Mesenchymal stem cell (in vitro differentiated cells and primary cell): ENCODE data around the gene TTC9. TPM values are rescaled to one million over a fixed set of nuclear protein-coding genes. Genes with fewer than 3 reads are reported as not detected.

Experiments
- DNase-seq: peaks from one replicate; pipeline ENCODE4 v3.0.0-alpha.2; 2013
- H2AFZ ChIP-seq: one replicate; pipeline ENCODE4 v1.6.1; 2013; ENCODE audit warnings: low read depth, mild to moderate bottlenecking, control low read depth, inconsistent platforms, low read length, moderate library complexity
- H2AK5ac ChIP-seq: 2 replicates; pipeline ENCODE4 v1.6.1; 2013; ENCODE audit warnings: low read length, moderate library complexity, mild to moderate bottlenecking, inconsistent platforms; ENCODE audit not compliant: severe bottlenecking
- H2BK120ac ChIP-seq: one replicate; pipeline ENCODE4 v1.6.1; 2013; ENCODE audit warnings: low read depth, mild to moderate bottlenecking, inconsistent platforms, low read length, moderate library complexity
- H2BK12ac ChIP-seq, 2 experiments: one replicate each; pipeline ENCODE4 v1.6.1; 2013; ENCODE audit warnings: inconsistent platforms in 2 of 2, low read length in 2 of 2, mild to moderate bottlenecking in 2 of 2, moderate library complexity in 2 of 2, control low read depth in 1 of 2
- H2BK15ac ChIP-seq: one replicate; pipeline ENCODE4 v1.6.1; 2013; ENCODE audit warnings: mild to moderate bottlenecking, low read depth, inconsistent platforms; ENCODE audit not compliant: poor library complexity, severe bottlenecking
- H2BK5ac ChIP-seq: 2 replicates; pipeline ENCODE4 v1.6.1; 2013; ENCODE audit warnings: low read depth, mild to moderate bottlenecking, low read length, control low read depth, inconsistent platforms; ENCODE audit not compliant: poor library complexity, severe bottlenecking
- H3K14ac ChIP-seq, 2 experiments: one replicate each; pipeline ENCODE4 v1.6.1; 2013; ENCODE audit warnings: inconsistent platforms in 2 of 2, low read length in 2 of 2, control low read depth in 1 of 2, mild to moderate bottlenecking in 1 of 2, moderate library complexity in 1 of 2
- H3K18ac ChIP-seq, 2 experiments: one replicate each; pipeline ENCODE4 v1.6.1; 2013; ENCODE audit warnings: inconsistent platforms in 2 of 2, low read length in 2 of 2, control low read depth in 1 of 2, low read depth in 1 of 2, mild to moderate bottlenecking in 1 of 2
- H3K23ac ChIP-seq, 2 experiments: one replicate each; pipeline ENCODE4 v1.6.1; 2013; ENCODE audit warnings: inconsistent platforms in 2 of 2, low read length in 2 of 2, mild to moderate bottlenecking in 2 of 2, moderate library complexity in 2 of 2, control low read depth in 1 of 2
- H3K27ac ChIP-seq: 2 replicates; pipeline ENCODE4 v1.5.1; 2013; ENCODE audit warnings: mild to moderate bottlenecking, moderate library complexity, low read length, control low read depth, inconsistent platforms; ENCODE audit not compliant: poor library complexity, severe bottlenecking
- H3K27me3 ChIP-seq, 2 experiments: 2 replicates each; pipeline versions ENCODE4 v1.6.1 to v1.7.0; 2013; ENCODE audit warnings: low read length in 2 of 2, mild to moderate bottlenecking in 2 of 2, moderate library complexity in 2 of 2, control low read depth in 1 of 2, inconsistent platforms in 1 of 2; ENCODE audit not compliant: control insufficient read depth in 1 of 2, insufficient read depth in 1 of 2
- H3K36me3 ChIP-seq, 2 experiments: 2 replicates each; pipeline versions ENCODE4 v1.6.1 to v1.7.0; 2013; ENCODE audit warnings: low read length in 2 of 2, control low read depth in 1 of 2, inconsistent platforms in 1 of 2, low read depth in 1 of 2, mild to moderate bottlenecking in 1 of 2; ENCODE audit not compliant: insufficient read depth in 2 of 2, control insufficient read depth in 1 of 2
- H3K4ac ChIP-seq, 2 experiments: one replicate each; pipeline ENCODE4 v1.6.1; 2013; ENCODE audit warnings: inconsistent platforms in 2 of 2, low read length in 2 of 2, mild to moderate bottlenecking in 2 of 2, moderate library complexity in 2 of 2, control low read depth in 1 of 2, low read depth in 1 of 2
- H3K4me1 ChIP-seq: 2 replicates; pipeline ENCODE4 v1.6.1; 2013; ENCODE audit warnings: low read depth, low read length, control low read depth; ENCODE audit not compliant: control insufficient read depth, insufficient read depth
- H3K4me2 ChIP-seq: 2 replicates; pipeline ENCODE4 v1.6.1; 2013; ENCODE audit warnings: low read length, mild to moderate bottlenecking, inconsistent platforms; ENCODE audit not compliant: poor library complexity, severe bottlenecking
- H3K4me3 ChIP-seq, 2 experiments: 2 replicates each; pipeline versions ENCODE4 v1.5.1 to v1.7.0; 2013; ENCODE audit warnings: low read length in 2 of 2, mild to moderate bottlenecking in 2 of 2, control low read depth in 1 of 2, low read depth in 1 of 2; ENCODE audit not compliant: insufficient read depth in 1 of 2
- H3K79me1 ChIP-seq: replicated peaks from 2 replicates; pipeline ENCODE4 v1.6.1; 2013; ENCODE audit warnings: mild to moderate bottlenecking, control low read depth, low read length, inconsistent platforms; ENCODE audit not compliant: poor library complexity, severe bottlenecking
- H3K9ac ChIP-seq: 2 replicates; pipeline ENCODE4 v1.7.0; 2013; ENCODE audit warnings: mild to moderate bottlenecking, low read length, moderate library complexity
- H3K9me3 ChIP-seq: 2 replicates; pipeline ENCODE4 v1.7.0; 2013; ENCODE audit warnings: mild to moderate bottlenecking, low read length; ENCODE audit not compliant: control insufficient read depth
- H4K8ac ChIP-seq: one replicate; pipeline ENCODE4 v1.6.1; 2013; ENCODE audit warnings: inconsistent platforms, mild to moderate bottlenecking, low read length, moderate library complexity
- H4K91ac ChIP-seq: one replicate; pipeline ENCODE4 v1.6.1; 2013; ENCODE audit warnings: mild to moderate bottlenecking, low read length, inconsistent platforms
- WGBS: methylation state at CpG from one replicate; pipeline ENCODE4 v1.1.7; 2013; ENCODE audit warnings: mixed read lengths; 5-methylcytosine and 5-hydroxymethylcytosine counted together
- polyA plus RNA-seq, 2 experiments: library from polyadenylated mRNA; stranded (reverse); fragments of 200-250 nt; gene quantifications; one replicate each; pipeline ENCODE4 v1.2.3, GENCODE V29; 2013

TTC9 gene
- 3.2 TPM for polyA plus RNA-seq (2013, experiment 1 of 2)
- 3.4 TPM for polyA plus RNA-seq (2013, experiment 2 of 2)

DNA sequence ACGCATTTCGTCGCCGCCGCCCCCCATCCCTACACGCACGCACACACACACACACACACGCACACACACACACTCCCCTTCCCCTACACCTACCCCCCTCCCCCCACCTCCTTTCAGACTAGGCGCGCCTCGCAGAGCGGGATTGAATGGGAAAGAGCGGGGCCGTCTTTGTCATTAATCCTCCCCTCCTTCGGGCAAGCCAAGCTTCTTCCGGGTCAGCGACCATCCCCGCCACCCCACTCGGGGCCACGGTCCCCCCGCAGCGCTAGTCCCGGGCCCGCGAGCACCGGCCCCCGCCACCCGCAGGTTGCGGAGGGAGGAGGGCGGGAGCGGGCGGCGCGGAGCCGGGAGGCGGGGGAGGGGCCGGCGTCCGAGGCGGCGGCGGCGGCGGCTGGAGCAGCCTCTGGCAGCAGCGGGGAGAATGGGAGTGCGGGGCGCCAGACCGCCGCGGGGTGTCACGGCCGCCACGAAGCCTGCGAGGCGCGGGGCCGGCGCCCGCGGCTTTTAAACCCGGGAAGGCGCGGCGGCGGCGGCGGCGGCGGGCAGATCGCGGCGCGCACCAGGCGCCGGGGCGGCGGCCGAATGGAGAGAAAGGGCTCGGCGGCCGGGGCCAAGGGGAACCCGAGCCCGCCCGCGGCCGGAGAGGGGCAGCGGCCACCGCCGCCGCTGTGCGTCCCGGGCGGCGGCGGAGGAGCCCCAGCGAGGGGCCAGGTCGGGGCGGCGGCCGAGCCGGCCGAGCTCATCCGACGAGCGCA is at the start of gene TTC9:
Gene TTC9 (plus strand): TSS at position 369 of the 755 bp plus-strand sequence. CDS start 214 bp downstream, at position 583.
- Histone ChIP-seq H2BK120ac (no peak within 1 kb of the TSS), H2BK5ac (no peak within 1 kb of the TSS), H3K27ac (no peak within 1 kb of the TSS), H4K91ac (no peak within 1 kb of the TSS), H2BK15ac (peak within 1 kb of the TSS; percentile 77), H4K8ac (no peak within 1 kb of the TSS), H3K4me1 (peaks cover 13% of the 10 kb centered on the region), H3K4me3 (peak within 1 kb of the TSS; percentile 68 to 73), H2BK12ac (no peak within 1 kb of the TSS), H3K14ac (no peak within 1 kb of the TSS), H2AK5ac (no peak within 1 kb of the TSS), H3K79me1 (peaks cover 11% of the 10 kb centered on the region), H3K36me3 (no peaks in the 10 kb centered on the region), H3K18ac (no peak within 1 kb of the TSS), H3K9me3 (no peaks in the 10 kb centered on the region), H3K9ac (no peak within 1 kb of the TSS), H3K27me3 (peaks cover 24 to 74% of the 10 kb centered on the region in 2 experiments), H2AFZ (peak within 1 kb of the TSS; percentile 85), H3K23ac (peak within 1 kb of the TSS in 1 of 2 experiments; percentile 63), H3K4me2 (peak within 1 kb of the TSS; percentile 95), H3K4ac (no peak within 1 kb of the TSS)
- no peak for DNase-seq
- WGBS: under 1% methylated on average over 84 of the region's 105 CpGs

- no peaks in the 10 kb centered on the region for H3K9me3 ChIP-seq
- H3K4me3 ChIP-seq: no peak overlapping the region
- no peak overlapping the region for H2BK120ac ChIP-seq
- H3K27me3 ChIP-seq: no peaks in the 10 kb centered on the region
- H4K91ac ChIP-seq: no peak overlapping the region
- H2BK15ac ChIP-seq: no peak overlapping the region
- H3K36me3 ChIP-seq: peaks cover 17 to 71% of the 10 kb centered on the region in 2 experiments
- H3K4ac ChIP-seq: no peak overlapping the region
- no peak overlapping the region for H3K14ac ChIP-seq
- peaks cover 25% of the 10 kb centered on the region for H3K79me1 ChIP-seq
- H3K27ac ChIP-seq: no peak overlapping the region
- H3K9ac ChIP-seq: no peak overlapping the region
- no peak for DNase-seq
- 97% methylated on average over 9 of the region's 9 CpGs for WGBS
- H3K4me2 ChIP-seq: no peak overlapping the region
- H2AFZ ChIP-seq: no peak overlapping the region
- no peaks in the 10 kb centered on the region for H3K4me1 ChIP-seq
- H2AK5ac ChIP-seq: no peak overlapping the region
- no peak overlapping the region for H2BK12ac ChIP-seq
- no peak overlapping the region for H3K23ac ChIP-seq
- no peak overlapping the region for H3K18ac ChIP-seq
- no peak overlapping the region for H2BK5ac ChIP-seq
- no peak overlapping the region for H4K8ac ChIP-seq
These were observed 47.3 kb upstream of the TTC9 start for GRCh38 chr14:70594461-70594860.

DNA sequence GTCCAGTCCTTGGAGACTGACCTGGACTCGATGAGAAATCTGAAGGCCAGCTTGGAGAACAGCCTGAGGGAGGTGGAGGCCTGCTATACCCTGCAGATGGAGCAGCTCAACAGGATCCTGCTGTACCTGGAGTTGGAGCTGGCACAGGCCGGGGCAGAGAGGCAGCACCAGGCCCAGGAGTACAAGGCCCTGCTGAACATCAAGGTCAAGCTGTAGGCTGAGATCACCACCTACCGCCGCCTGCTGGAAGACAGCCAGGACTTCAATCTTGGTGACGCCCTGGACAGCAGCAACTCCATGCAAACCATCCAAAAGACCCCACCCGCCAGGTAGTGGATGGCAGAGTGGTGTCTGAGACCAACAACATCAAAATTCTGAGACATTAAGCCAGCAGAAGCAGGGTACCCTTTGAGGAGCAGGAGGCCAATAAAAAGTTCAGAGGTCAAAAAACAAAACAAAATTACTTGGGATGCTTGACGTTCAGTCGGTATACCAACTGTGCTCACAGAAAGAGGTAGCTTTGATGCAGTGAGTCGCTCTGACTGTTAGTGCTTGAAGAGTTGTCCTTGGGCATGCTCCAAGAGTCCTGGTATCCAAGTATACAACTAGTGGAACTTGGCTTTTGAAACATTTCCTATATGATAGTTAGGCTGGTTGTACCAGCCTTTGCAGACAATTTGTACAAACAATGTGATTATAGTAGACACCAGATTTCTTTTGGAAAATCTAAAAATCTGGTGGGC is 46.1 kb upstream of the TTC9 start:
- Histone ChIP-seq H3K9ac (no peak overlapping the region), H3K36me3 (peaks cover 17 to 59% of the 10 kb centered on the region in 2 experiments), H3K4me2 (no peak overlapping the region), H2BK120ac (no peak overlapping the region), H3K4ac (no peak overlapping the region), H2AFZ (no peak overlapping the region), H4K91ac (no peak overlapping the region), H3K9me3 (no peaks in the 10 kb centered on the region), H3K27me3 (no peaks in the 10 kb centered on the region), H3K4me1 (no peaks in the 10 kb centered on the region), H2BK12ac (no peak overlapping the region), H3K14ac (no peak overlapping the region), H4K8ac (no peak overlapping the region), H3K27ac (no peak overlapping the region), H3K18ac (no peak overlapping the region), H3K79me1 (peaks cover 25% of the 10 kb centered on the region), H2BK5ac (no peak overlapping the region), H2AK5ac (no peak overlapping the region), H3K4me3 (no peak overlapping the region), H3K23ac (no peak overlapping the region), H2BK15ac (no peak overlapping the region)
- no peak for DNase-seq
- 92% methylated on average over 8 of the region's 9 CpGs for WGBS

- Histone ChIP-seq H3K9me3 (no peaks in the 10 kb centered on the region), H3K4me2 (no peak overlapping the region), H4K8ac (no peak overlapping the region), H3K4ac (no peak overlapping the region), H3K9ac (no peak overlapping the region), H3K27ac (no peak overlapping the region), H2BK120ac (no peak overlapping the region), H3K36me3 (peaks cover 15 to 38% of the 10 kb centered on the region in 2 experiments), H3K23ac (no peak overlapping the region), H3K27me3 (no peaks in the 10 kb centered on the region), H3K14ac (no peak overlapping the region), H4K91ac (no peak overlapping the region), H2AK5ac (no peak overlapping the region), H2AFZ (no peak overlapping the region), H3K4me1 (no peaks in the 10 kb centered on the region), H3K79me1 (peaks cover 23% of the 10 kb centered on the region), H2BK15ac (no peak overlapping the region), H2BK12ac (no peak overlapping the region), H3K18ac (no peak overlapping the region), H3K4me3 (no peak overlapping the region), H2BK5ac (no peak overlapping the region)
- DNase-seq: no peak
- 100% methylated on average over 3 of the region's 3 CpGs for WGBS
These were observed 44.0 kb upstream of the TTC9 start for GRCh38 chr14:70597731-70598130.
